Stimulated activated CD4-positive, alpha-beta T cell treated with anti-CD3 and anti-CD28 coated beads, Interleukin-12 subunit alpha, Interleukin-12 subunit beta, amount 100 ng/mL, for 4 hours (primary cell): ENCODE data around the gene PCDHGA4.
A peak's percentile ranks its signal among the peaks of the same experiment; 100 is the strongest.
"Not testable (repeated sequence)": the region's sequence is repeated elsewhere in the genome, so short reads cannot be mapped to it uniquely, and the experiment has no call there.

Source experiments
- DNase-seq: peaks from one replicate; pipeline ENCODE4 v3.0.0-alpha.2; 2020

PCDHGA4 gene

GRCh38 chr5:141354900-141355469 is at the start of gene PCDHGA4:
Gene PCDHGA4, plus strand, starts transcription at chr5:141355021. Its CDS starts 87 bp downstream, at chr5:141355108.
- DNase-seq = no peak

DNA sequence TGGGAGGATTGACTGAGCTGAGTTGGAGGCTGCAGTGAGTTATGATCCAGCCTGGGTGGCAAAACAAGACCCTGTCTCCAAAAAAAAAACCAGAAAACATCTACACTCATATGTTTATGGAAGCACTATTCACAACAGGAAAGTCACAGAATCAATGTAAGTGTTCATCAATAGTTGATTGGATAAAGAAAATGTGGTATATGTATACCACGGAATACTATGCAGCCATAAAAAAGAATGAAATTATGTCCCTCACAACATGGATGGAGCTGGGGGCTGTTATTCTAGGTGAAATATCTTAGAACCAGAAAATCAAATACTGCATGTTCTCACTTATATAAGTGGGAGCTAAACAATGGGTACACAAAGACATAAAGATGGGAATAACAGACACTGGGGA is 48.2 kb upstream of the PCDHGA4 start:
- DNase-seq = no peak

DNA sequence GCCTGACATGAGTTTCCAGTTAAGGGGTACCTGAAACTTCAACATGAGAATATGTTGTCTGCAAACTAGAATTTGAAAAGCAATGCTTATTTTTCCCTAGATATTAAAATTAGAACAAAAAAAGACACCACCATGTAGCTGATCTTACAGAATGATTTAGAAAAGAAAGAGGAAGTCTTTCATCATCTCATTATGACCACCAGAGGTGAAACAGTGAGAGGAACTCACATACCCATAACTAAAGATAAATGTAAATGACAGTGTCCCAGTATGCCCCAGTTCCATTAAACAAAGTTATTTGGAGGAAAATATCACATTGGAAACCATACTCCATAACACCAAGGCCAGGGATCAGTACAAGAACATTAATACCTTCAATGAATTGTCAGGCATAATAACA is 41.1 kb upstream of the PCDHGA4 start:
- DNase-seq = no peak

GRCh38 chr5:141316963-141317362 is 37.9 kb upstream of the PCDHGA4 start:
- DNase-seq = not testable (repeated sequence)

DNA sequence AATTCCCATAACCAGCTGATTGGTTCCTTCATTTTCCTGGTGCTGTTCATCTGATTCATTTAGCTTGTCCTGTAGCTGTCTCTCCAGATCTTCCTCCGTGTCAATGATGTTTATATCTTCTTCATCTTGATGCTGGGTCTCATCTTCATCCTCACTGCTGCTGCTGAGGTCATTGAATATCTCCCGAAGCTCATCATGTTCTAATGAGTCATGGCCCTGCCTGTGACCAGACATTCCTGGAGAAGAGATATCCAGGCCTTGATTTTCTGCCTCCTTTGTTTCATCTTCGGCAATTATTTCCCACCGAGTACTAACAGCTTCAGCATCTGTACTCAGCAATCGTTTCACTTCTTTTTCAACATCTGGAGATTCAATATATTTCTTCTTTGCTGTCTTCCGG is 35.6 kb upstream of the PCDHGA4 start:
- no peak for DNase-seq

GRCh38 chr5:141319699-141320098 is 35.1 kb upstream of the PCDHGA4 start:
- no peak for DNase-seq

DNA sequence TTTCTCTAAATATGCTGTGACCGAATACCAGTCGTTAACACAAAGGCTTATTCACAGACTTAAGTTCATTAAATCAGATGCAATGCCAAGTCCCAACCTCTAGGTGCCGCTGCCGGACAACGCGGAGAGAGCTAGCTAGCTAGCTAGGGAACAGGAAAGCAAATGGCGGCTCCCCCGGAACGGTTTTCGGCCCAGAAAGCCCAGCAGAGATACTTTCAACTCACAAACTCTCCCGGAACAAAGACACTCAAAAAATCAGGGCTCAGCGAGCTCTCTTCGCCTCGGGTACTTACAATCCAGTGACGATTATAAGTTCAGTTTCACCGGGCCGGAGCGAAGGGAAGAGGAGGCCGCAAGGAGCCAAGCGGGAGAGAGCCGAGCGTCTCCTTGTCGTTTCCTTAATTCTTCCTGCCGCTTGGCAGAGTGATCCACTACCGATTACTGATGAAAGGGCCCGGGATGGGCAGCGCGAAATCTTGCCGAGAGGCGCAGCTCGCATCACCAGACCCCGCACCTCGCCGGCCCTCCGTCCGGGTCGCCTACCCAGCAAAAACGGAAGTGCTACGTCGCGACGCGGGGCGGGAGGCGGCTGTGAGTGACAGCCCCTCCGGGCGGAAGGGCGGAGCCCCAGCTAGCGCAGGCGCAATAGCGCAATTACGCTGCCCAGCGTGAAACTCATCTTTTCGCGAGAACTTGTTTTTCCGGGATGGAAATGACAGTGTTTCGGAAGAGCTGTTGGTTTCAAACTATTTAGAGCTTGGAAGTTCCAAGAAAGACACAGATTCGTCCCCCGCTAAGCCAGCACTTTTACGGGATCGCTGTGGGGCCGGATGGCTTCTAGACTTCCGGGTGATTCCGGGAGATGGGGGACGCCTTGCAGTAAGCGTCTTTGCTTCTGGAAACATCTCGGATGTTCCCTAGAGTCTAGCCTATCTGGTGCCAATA is 34.3 kb upstream of the PCDHGA4 start, which contains the start of gene TAF7:
TSS of gene TAF7 (minus strand) at position 560 of the 945 bp plus-strand sequence. CDS start 740 bp downstream, outside the sequence.
- DNase-seq = peak; percentile 89

DNA sequence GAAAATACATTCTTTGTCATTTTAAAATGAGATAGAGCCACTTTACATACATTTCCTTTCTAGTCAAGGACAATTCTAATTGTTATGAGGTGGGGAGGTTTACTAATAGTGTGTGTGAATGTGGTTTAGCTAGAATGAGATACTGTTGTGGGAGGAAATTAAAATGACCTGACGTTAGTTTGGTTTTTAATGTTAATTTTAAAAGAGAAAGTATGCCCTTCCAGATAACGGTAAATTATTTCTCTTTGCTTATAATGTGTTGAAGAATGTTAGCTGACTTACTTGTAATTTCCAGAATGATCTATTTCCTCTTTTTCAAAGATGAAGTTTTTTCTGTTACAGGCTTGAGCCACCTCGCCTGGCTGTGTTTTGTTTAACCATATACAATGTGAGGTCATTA is 32.6 kb upstream of the PCDHGA4 start:
- DNase-seq = no peak

GRCh38 chr5:141326088-141326854 is 28.6 kb upstream of the PCDHGA4 start:
- peak; percentile 60 for DNase-seq

- no peak for DNase-seq
Observed at GRCh38 chr5:141328231-141328630, 26.6 kb upstream of the PCDHGA4 start.

DNA sequence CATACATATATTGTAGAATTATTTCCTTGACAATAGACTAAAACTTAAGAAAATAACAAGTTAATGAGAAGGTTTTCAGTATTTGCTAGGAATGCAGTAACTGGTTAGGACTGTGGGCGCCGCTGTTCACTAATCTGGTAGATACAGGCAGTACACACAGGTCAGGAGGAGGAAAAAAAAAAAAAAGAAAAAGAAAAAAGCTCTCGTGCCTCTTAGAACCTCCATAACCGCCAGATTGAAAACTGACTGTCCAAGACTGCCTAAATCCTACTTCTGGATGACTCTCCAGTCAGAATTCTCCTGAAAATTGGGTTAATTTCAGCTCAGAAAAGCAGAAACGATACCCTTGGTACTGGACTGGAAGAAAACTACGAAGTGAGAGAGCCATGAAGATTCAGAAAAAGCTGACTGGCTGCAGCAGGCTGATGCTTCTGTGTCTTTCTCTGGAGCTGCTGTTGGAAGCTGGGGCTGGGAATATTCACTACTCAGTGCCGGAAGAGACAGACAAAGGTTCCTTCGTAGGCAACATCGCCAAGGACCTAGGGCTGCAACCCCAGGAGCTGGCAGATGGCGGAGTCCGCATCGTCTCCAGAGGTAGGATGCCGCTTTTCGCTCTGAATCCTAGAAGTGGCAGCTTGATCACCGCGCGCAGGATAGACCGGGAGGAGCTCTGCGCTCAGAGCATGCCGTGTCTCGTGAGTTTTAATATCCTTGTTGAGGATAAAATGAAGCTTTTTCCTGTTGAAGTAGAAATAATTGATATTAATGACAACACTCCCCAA is 24.3 kb upstream of the PCDHGA4 start, which contains the start of gene PCDHGA1:
TSS of gene PCDHGA1 (plus strand) at position 216 of the 782 bp plus-strand sequence.
- no peak for DNase-seq

DNA sequence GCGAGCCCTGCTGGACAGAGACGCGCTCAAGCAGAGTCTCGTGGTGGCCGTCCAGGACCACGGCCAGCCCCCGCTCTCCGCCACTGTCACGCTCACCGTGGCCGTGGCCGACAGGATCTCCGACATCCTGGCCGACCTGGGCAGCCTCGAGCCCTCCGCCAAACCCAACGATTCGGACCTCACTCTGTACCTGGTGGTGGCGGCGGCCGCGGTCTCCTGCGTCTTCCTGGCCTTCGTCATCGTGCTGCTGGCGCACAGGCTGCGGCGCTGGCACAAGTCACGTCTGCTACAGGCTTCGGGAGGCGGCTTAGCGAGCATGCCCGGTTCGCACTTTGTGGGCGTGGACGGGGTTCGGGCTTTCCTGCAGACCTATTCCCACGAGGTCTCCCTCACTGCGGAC is 22.2 kb upstream of the PCDHGA4 start:
- not testable (repeated sequence) for DNase-seq

GRCh38 chr5:141338538-141339306 is 16.1 kb upstream of the PCDHGA4 start, which contains the start of gene PCDHGA2:
Gene PCDHGA2, plus strand, starts transcription at chr5:141338760.
- no peak for DNase-seq

DNA sequence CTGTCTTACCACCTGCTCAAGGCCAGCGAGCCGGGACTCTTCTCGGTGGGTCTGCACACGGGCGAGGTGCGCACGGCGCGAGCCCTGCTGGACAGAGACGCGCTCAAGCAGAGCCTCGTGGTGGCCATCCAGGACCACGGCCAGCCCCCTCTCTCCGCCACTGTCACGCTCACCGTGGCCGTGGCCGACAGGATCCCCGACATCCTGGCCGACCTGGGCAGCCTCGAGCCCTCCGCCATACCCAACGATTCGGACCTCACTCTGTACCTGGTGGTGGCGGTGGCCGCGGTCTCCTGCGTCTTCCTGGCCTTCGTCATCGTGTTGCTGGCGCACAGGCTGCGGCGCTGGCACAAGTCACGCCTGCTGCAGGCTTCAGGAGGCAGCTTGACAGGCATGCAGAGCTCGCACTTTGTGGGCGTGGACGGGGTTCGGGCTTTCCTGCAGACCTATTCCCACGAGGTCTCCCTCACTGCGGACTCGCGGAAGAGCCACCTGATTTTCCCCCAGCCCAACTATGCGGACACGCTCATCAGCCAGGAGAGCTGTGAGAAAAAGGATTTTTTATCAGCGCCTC is 14.0 kb upstream of the PCDHGA4 start:
- not testable (repeated sequence) for DNase-seq

DNA sequence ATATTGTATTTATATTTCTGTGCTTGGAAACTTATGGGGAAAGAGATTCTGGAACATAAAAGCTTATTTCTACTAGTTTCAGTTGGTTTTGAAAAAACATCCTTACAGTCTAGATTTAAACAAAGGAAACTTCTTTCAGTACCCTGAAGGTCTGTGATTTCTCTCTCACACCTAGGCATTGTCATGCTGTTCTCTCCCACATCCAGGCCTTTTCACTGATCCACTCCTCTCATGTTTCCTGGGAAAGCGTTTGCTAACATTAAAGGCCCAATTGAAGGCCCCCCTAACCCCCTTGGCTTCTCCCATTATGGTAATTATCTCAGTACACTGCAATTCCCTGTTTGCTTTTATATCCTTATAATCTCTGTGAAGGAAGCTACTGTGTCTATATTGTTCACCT is 12.0 kb upstream of the PCDHGA4 start:
- no peak for DNase-seq

- DNase-seq = no peak
Observed at GRCh38 chr5:141343242-141343952, 11.4 kb upstream of the PCDHGA4 start, which contains the start of gene PCDHGA3. Gene PCDHGA3, plus strand, starts transcription at chr5:141343829. Its CDS starts 205 bp downstream, at chr5:141344034.

DNA sequence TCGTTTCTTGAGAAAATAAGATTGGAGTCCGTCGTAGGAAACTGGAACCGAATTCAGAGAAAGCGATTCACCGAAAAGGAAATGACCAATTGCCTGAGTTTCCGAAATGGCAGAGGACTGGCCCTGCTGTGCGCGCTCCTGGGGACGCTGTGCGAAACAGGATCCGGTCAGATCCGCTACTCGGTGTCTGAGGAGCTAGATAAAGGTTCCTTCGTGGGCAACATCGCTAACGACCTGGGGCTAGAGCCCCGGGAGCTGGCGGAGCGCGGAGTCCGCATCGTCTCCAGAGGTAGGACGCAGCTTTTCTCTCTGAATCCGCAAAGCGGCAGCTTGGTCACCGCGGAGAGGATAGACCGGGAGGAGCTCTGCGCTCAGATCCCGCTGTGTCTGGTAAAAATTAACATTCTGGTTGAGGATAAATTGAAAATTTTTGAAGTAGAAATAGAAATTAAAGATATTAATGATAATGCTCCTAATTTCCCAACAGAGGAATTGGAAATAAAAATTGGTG is 10.8 kb upstream of the PCDHGA4 start:
- DNase-seq = no peak

- no peak for DNase-seq
Observed at GRCh38 chr5:141345327-141345726, 9.5 kb upstream of the PCDHGA4 start.

DNA sequence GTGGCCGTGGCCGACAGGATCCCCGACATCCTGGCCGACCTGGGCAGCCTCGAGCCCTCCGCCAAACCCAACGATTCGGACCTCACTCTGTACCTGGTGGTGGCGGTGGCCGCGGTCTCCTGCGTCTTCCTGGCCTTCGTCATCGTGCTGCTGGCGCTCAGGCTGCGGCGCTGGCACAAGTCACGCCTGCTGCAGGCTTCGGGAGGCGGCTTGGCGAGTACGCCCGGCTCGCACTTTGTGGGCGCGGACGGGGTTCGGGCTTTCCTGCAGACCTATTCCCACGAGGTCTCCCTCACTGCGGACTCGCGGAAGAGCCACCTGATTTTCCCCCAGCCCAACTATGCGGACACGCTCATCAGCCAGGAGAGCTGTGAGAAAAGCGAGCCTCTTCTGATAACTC is 8.8 kb upstream of the PCDHGA4 start:
- DNase-seq = not testable (repeated sequence)
